Measurements from ENCODE around the gene SP7. TPM values are rescaled to one million over a fixed set of nuclear protein-coding genes. Genes with fewer than 3 reads are reported as not detected.

The SP7 gene
- total and polyA plus RNA-seq, 10 of the 15 experiments (the other 5 are each of a cell fraction or from before 2014, with no cell fraction given): 0.05 to 0.11 TPM; not detected in 8

- peaks cover 11% of the 10 kb centered on the region in 2 experiments; a peak in 3 of 4 replicates for H3K36me3 ChIP-seq (ENCODE audit: control insufficient read depth in 2 of 2, insufficient read depth in 2 of 2, low read length in 1 of 2)
- WGBS (ENCODE audit: insufficient coverage, insufficient replicate concordance, low lambda C conversion rate, missing lambda C conversion rate): 41% methylated on average over 9 of the region's 9 CpGs
- ChIA-PET RAD21 (ENCODE audit: unreplicated experiment) (interaction anchor here (0.6 to 6.4 kb wide), 17 partner anchors 16 to 126 kb away, joined by 3 to 91 read pairs (median 5); partner anchors contain the start of gene TARBP2), CTCF (interaction anchor here (0.7 to 8.1 kb wide), 26 partner anchors 8 to 316 kb away, joined by 3 to 164 read pairs (median 4); partner anchors contain the start of genes AAAS and NPFF), POLR2A (interaction anchor here (0.7 to 5.5 kb wide), 9 partner anchors 15 to 116 kb away, joined by 3 to 37 read pairs (median 4); no protein-coding TSS in a partner anchor), SMC1A (ENCODE audit: uncharacterized antibody, unreplicated experiment) (interaction anchor here (0.7 to 6.9 kb wide), 17 partner anchors 8 to 127 kb away, joined by 3 to 124 read pairs (median 6); partner anchors contain the start of genes AAAS and AMHR2)
- H3K27me3 ChIP-seq (replicated peaks in 1 of 2; ENCODE audit: control insufficient read depth in 2 of 2, insufficient read depth in 2 of 2, low read length in 1 of 2): no peaks in the 10 kb centered on the region
- H3K79me2 ChIP-seq (ENCODE audit: control insufficient read depth, insufficient read depth, low read length): peaks cover 47% of the 10 kb centered on the region
- intact Hi-C loops (cut with micrococcal nuclease; ENCODE audit: unreplicated experiment) (loop anchor here (1.0 to 5.0 kb wide), 3 partner anchors 30 to 71 kb away; partner anchors contain the start of genes AMHR2 and PCBP2), in situ Hi-C loops (cut with MboI) (no loop called here)
- TSS peak; percentile 73 for BruUV-seq (replicated peaks)
- H4K20me1 ChIP-seq (ENCODE audit: control insufficient read depth, insufficient read depth): peaks cover 4% of the 10 kb centered on the region; the same call in 1 of the 2 replicates
- FAIRE-seq (peak; percentile 61), DNase-seq (ENCODE audit: low read depth, low spot score) (peak; percentile 63), ATAC-seq (peak; percentile 11)
- peak overlapping the region; percentile 95 for H3K4me2 ChIP-seq (ENCODE audit: control insufficient read depth, insufficient read depth)
- H3K9ac ChIP-seq (ENCODE audit: control insufficient read depth, insufficient read depth, low read length): peak overlapping the region; percentile 67
- H2AFZ ChIP-seq (ENCODE audit: control insufficient read depth, low read depth, low read length): peak overlapping the region; percentile 20; the same call in 1 of the 2 replicates
- H3K27ac ChIP-seq (ENCODE audit: control insufficient read depth, insufficient read depth): peak overlapping the region; percentile 78
- peaks cover 25% of the 10 kb centered on the region for H3K4me1 ChIP-seq (ENCODE audit: control insufficient read depth, insufficient read depth, low read length)
- H3K9me3 ChIP-seq (replicated peaks; ENCODE audit: control insufficient read depth, insufficient read depth, low read length): no peaks in the 10 kb centered on the region; the same call in 2 of the 3 replicates
- H3K4me3 ChIP-seq: peak overlapping the region; percentile 55
- TF ChIP-seq DPF2 (IDR thresholded peaks at IDR 0.05) (no peak), PML (IDR thresholded peaks at IDR 0.05; ENCODE audit: low read length) (no peak), SMAD1 (IDR thresholded peaks at IDR 0.05; ENCODE audit: low read depth, partially characterized antibody) (no peak), IKZF1 (conservative IDR thresholded peaks at IDR 0.05) (no peak), RAD21 (IDR thresholded peaks at IDR 0.05; ENCODE audit: insufficient read depth, low read depth, low read length) (peak; percentile 74), CBFB (IDR thresholded peaks at IDR 0.05; ENCODE audit: low read depth) (no peak), HDGF (IDR thresholded peaks at IDR 0.05) (no peak), CTCF (IDR thresholded peaks at IDR 0.05 in 2 of 3, conservative IDR thresholded peaks at IDR 0.05 in 1 of 3; ENCODE audit: control insufficient read depth in 2 of 3, extremely low read depth in 1 of 3, insufficient read depth in 1 of 3, low read depth in 3 of 3, low read length in 3 of 3) (peak; percentile 59 to 76 (median 60)), POLR2A (IDR thresholded peaks at IDR 0.05; ENCODE audit: low read depth, low read length) (0 out of 2 replicates have a peak, but pooled peaks have one; percentile 1), ZBTB11 (CRISPR knock-in tag; IDR thresholded peaks at IDR 0.05) (no peak), PAX5 (IDR thresholded peaks at IDR 0.05; ENCODE audit: borderline replicate concordance, low read depth, low read length) (no peak), PRDM15 (CRISPR knock-in tag; IDR thresholded peaks at IDR 0.05) (no peak), NBN (IDR thresholded peaks at IDR 0.05) (peak; percentile 17; the same call in 1 of the 2 replicates)
Observed at GRCh38 chr12:53381731-53382630, 45.8 kb upstream of the SP7 start.
